Ascending aorta (tissue), 2 donors: ENCODE results near the gene MAOA. TPM values are rescaled to one million over a fixed set of nuclear protein-coding genes. Genes with fewer than 3 reads are reported as not detected.

Experiments used
- DNase-seq, 2 donors: peaks; one replicate each; pipeline ENCODE4 v3.0.0-alpha.2; 2019; ENCODE audit warnings: low spot score in 2 of 2
- H3K27ac ChIP-seq, 2 donors: fragments of 200-600 bp; sonication (generic); one replicate each; pipeline ENCODE4 v1.5.1; 2016 to 2017; ENCODE audit warnings: mild to moderate bottlenecking in 1 of 2
- H3K27me3 ChIP-seq: fragments of 200-600 bp; sonication (generic); one replicate; pipeline ENCODE4 v1.5.1; 2017
- H3K36me3 ChIP-seq, 2 donors: fragments of 200-600 bp; sonication (generic); one replicate each; pipeline ENCODE4 v1.5.1; 2016
- H3K4me1 ChIP-seq, 2 donors: fragments of 200-600 bp; sonication (generic); one replicate each; pipeline ENCODE4 v1.5.1; 2016 to 2017; ENCODE audit warnings: mild to moderate bottlenecking in 1 of 2
- H3K4me3 ChIP-seq, 2 donors: fragments of 200-600 bp; sonication (generic); one replicate each; pipeline ENCODE4 v1.5.1; 2016 to 2017; ENCODE audit warnings: mild to moderate bottlenecking in 1 of 2
- H3K9me3 ChIP-seq, 2 donors: fragments of 200-600 bp; sonication (generic); one replicate each; pipeline ENCODE4 v1.5.1; 2016
- intact Hi-C: fragments of 100-400 bp; cut with DNase I; formaldehyde crosslinking; loops from one replicate; pipeline ENCODE4 v1.15.1; 2023
- total RNA-seq: library from RNA; depleted of rRNA; stranded (reverse); fragments of >200 nt; gene quantifications from one replicate; pipeline ENCODE4 v1.1.0, GENCODE V29; 2016
- TF ChIP-seq, protein P1 (sequence below), 3 experiments: fragments of 200-600 bp in 2 of 3; fragments of 450-650 bp in 1 of 3; sonication (generic) in 2 of 3; IDR thresholded peaks; one replicate each; pipeline ENCODE4 v1.5.1; 2016 to 2019; ENCODE audit warnings: antibody characterized with exemption in 3 of 3, mild to moderate bottlenecking in 1 of 3, moderate library complexity in 1 of 3

Gene MAOA
- total RNA-seq, 1 donor from 2014 or later, result 93.6 TPM

GRCh38 chrX:43693602-43694406 lies 37.7 kb downstream of the MAOA start:
- TF ChIP-seq, protein P1, sequence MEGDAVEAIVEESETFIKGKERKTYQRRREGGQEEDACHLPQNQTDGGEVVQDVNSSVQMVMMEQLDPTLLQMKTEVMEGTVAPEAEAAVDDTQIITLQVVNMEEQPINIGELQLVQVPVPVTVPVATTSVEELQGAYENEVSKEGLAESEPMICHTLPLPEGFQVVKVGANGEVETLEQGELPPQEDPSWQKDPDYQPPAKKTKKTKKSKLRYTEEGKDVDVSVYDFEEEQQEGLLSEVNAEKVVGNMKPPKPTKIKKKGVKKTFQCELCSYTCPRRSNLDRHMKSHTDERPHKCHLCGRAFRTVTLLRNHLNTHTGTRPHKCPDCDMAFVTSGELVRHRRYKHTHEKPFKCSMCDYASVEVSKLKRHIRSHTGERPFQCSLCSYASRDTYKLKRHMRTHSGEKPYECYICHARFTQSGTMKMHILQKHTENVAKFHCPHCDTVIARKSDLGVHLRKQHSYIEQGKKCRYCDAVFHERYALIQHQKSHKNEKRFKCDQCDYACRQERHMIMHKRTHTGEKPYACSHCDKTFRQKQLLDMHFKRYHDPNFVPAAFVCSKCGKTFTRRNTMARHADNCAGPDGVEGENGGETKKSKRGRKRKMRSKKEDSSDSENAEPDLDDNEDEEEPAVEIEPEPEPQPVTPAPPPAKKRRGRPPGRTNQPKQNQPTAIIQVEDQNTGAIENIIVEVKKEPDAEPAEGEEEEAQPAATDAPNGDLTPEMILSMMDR (IDR thresholded peaks at IDR 0.05), result no peak

DNA sequence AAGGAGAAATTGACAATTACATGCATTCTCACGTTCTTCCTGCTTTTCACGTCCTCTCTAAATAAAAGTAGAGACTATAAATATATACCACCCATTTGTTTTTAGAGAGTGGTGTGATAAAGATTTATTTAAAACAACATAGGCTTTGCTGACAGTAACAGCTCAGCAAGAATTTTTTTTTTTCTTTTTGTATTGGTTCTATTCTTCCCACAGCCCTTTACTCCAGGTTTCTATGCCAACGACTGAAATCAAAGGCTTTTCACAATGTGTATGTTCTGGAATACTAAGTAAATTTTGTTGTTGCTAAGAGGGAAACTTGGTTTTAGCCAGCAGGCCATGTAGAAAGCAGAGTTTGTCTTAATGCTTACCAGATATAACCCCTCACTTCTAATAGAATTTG lies 43.4 kb downstream of the MAOA start:
- Histone ChIP-seq H3K9me3 (no peaks in the 10 kb centered on the region), H3K27me3 (no peaks in the 10 kb centered on the region), H3K27ac (peak overlapping the region; percentile 65 to 76), H3K36me3 (no peaks in the 10 kb centered on the region), H3K4me1 (peaks cover 0 to 24% of the 10 kb centered on the region in 2 donors), H3K4me3 (no peak overlapping the region)
- no peak for DNase-seq
- intact Hi-C loops, result no loop called here
- TF ChIP-seq, protein P1 (IDR thresholded peaks at IDR 0.05), result no peak

More at GRCh38 chrX:43693602-43694406, 37.7 kb downstream of the MAOA start:
- DNase-seq, result no peak
- no peaks in the 10 kb centered on the region for H3K27me3 ChIP-seq
- H3K9me3 ChIP-seq, result no peaks in the 10 kb centered on the region
- no peaks in the 10 kb centered on the region for H3K36me3 ChIP-seq
- peak overlapping the region; percentile 47 to 50 for H3K27ac ChIP-seq
- no peak overlapping the region for H3K4me3 ChIP-seq
- intact Hi-C loops, result no loop called here
- peaks cover 0 to 11% of the 10 kb centered on the region in 2 donors for H3K4me1 ChIP-seq

- peaks cover 0 to 29% of the 10 kb centered on the region in 2 donors for H3K4me1 ChIP-seq
- no peaks in the 10 kb centered on the region for H3K9me3 ChIP-seq
- peak overlapping the region; percentile 65 to 76 for H3K27ac ChIP-seq
- no peaks in the 10 kb centered on the region for H3K27me3 ChIP-seq
- DNase-seq, result no peak
- TF ChIP-seq, protein P1 (IDR thresholded peaks at IDR 0.05), result no peak
- intact Hi-C loops, result loop anchor here (5.0 kb wide), 1 partner anchor 110 kb away; no protein-coding TSS in a partner anchor
- H3K4me3 ChIP-seq, result no peak overlapping the region
- H3K36me3 ChIP-seq, result no peaks in the 10 kb centered on the region
Observed at GRCh38 chrX:43702079-43702524, 46.0 kb downstream of the MAOA start.

DNA sequence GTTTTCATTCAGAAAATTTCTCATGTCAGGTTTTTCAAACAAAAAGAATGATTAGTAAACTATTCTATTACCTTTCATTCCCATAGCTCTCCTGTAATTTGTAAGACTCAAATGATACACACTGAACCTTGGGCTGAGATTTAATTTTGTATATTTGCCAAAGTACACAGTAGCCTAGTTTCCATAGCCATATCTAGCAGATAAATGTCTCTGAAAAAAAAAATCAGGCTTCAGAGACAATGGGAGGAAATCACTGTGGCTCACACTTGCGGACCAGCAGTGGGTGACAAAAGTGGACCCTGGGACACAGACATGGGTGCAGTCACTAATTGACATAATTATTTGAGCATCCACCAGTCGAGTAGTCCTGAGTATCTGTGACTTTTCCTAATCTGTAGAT lies 46.6 kb downstream of the MAOA start:
- TF ChIP-seq, protein P1 (IDR thresholded peaks at IDR 0.05), result no peak
- peak overlapping the region; percentile 65 to 76 for H3K27ac ChIP-seq
- DNase-seq, result no peak
- no peaks in the 10 kb centered on the region for H3K36me3 ChIP-seq
- intact Hi-C loops, result loop anchor here (5.0 kb wide), 1 partner anchor 110 kb away; no protein-coding TSS in a partner anchor
- no peaks in the 10 kb centered on the region for H3K9me3 ChIP-seq
- peaks cover 0 to 31% of the 10 kb centered on the region in 2 donors for H3K4me1 ChIP-seq
- H3K27me3 ChIP-seq, result no peaks in the 10 kb centered on the region
- H3K4me3 ChIP-seq, result no peak overlapping the region

DNA sequence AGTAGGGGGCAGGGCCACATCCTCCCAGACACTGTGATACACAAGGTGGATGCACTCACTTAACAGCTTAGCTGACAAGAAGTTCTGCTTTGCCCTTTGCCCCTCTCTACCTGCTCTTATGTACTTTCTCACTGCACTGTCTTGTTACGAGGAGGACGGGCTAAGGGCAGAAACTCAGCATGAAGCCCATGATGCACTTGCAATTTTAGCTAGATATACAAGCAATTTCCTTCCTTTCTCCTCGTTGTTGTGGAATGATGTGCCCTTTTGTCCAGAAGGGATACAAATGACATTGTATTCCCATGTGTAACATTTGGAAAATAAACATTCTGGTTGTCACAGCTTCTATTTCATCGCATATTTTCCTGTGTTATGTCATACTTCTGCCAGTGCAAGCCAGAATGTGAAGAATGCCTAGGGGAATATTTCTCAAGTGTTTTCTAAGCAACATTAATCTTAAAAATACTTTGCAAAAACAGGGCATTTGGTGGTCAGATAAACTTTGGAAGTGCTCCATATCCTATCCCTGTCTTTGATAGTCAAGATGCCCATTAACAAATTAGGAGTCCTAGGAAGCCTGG lies 47.2 kb downstream of the MAOA start:
- no peak for DNase-seq
- no peaks in the 10 kb centered on the region for H3K27me3 ChIP-seq
- TF ChIP-seq, protein P1 (IDR thresholded peaks at IDR 0.05), result no peak
- no peak overlapping the region for H3K4me3 ChIP-seq
- H3K4me1 ChIP-seq, result peaks cover 0 to 32% of the 10 kb centered on the region in 2 donors
- no peaks in the 10 kb centered on the region for H3K9me3 ChIP-seq
- no peaks in the 10 kb centered on the region for H3K36me3 ChIP-seq
- intact Hi-C loops, result loop anchor here (5.0 kb wide), 1 partner anchor 111 kb away; no protein-coding TSS in a partner anchor
- peak overlapping the region; percentile 65 to 76 for H3K27ac ChIP-seq
